ENCODE data around the gene SPACA4.

GRCh38 chr19:48628486-48629296 is 22.1 kb downstream of the SPACA4 start:
- TF ChIP-seq ZBTB33 (IDR thresholded peaks at IDR 0.05; ENCODE audit: borderline replicate concordance, low read depth) (no peak), YY1 (IDR thresholded peaks at IDR 0.05; ENCODE audit: low read depth) (no peak), CTCF (IDR thresholded peaks at IDR 0.05) (no peak), EZH2phosphoT487 (IDR thresholded peaks at IDR 0.05; ENCODE audit: borderline replicate concordance, low read depth) (no peak), SIN3A (IDR thresholded peaks at IDR 0.05; ENCODE audit: borderline replicate concordance, low read depth, low read length) (no peak), PBX3 (IDR thresholded peaks at IDR 0.05) (no peak), FOXM1 (IDR thresholded peaks at IDR 0.05; ENCODE audit: low read depth) (no peak), CHD2 (IDR thresholded peaks at IDR 0.05; ENCODE audit: low read length, partially characterized antibody) (no peak), RAD21 (IDR thresholded peaks at IDR 0.05; ENCODE audit: low read length) (no peak), POLR2AphosphoS5 (IDR thresholded peaks at IDR 0.05; ENCODE audit: low read depth, low read length) (no peak), EP300 (IDR thresholded peaks at IDR 0.05; ENCODE audit: borderline replicate concordance in 1 of 2, low read depth in 1 of 2, low read length in 1 of 2) (no peak), ELF1 (IDR thresholded peaks at IDR 0.05) (no peak), MAX (IDR thresholded peaks at IDR 0.05; ENCODE audit: low read depth) (no peak), GATA2 (CRISPR knock-in tag; IDR thresholded peaks at IDR 0.05) (no peak)

Measured in SK-N-SH (cell line).